ENCODE data around the gene APOBEC2.

- TF ChIP-seq EP300 (IDR thresholded peaks at IDR 0.05; ENCODE audit: low read depth in 2 of 2, low read length in 2 of 2) (no peak), EP300 (CRISPR knock-in tag; IDR thresholded peaks at IDR 0.05; ENCODE audit: borderline replicate concordance) (no peak), ZBTB4 (CRISPR knock-in tag; IDR thresholded peaks at IDR 0.05; ENCODE audit: borderline replicate concordance) (no peak), NCOA2 (CRISPR knock-in tag; IDR thresholded peaks at IDR 0.05) (no peak), BHLHE40 (IDR thresholded peaks at IDR 0.05; ENCODE audit: low read length) (no peak), KDM1A (CRISPR knock-in tag; IDR thresholded peaks at IDR 0.05) (no peak), NFKBIZ (CRISPR knock-in tag; IDR thresholded peaks at IDR 0.05) (no peak), ZNF546 (CRISPR knock-in tag; conservative IDR thresholded peaks at IDR 0.05) (no peak), ZNF747 (CRISPR knock-in tag; IDR thresholded peaks at IDR 0.05; ENCODE audit: borderline replicate concordance) (no peak), POLR2AphosphoS5 (IDR thresholded peaks at IDR 0.05; ENCODE audit: low read depth, low read length) (no peak), CTCF (CRISPR knock-in tag; IDR thresholded peaks at IDR 0.05) (no peak), JUND (CRISPR knock-in tag; IDR thresholded peaks at IDR 0.05) (no peak)
- TF ChIP-seq, protein P1, sequence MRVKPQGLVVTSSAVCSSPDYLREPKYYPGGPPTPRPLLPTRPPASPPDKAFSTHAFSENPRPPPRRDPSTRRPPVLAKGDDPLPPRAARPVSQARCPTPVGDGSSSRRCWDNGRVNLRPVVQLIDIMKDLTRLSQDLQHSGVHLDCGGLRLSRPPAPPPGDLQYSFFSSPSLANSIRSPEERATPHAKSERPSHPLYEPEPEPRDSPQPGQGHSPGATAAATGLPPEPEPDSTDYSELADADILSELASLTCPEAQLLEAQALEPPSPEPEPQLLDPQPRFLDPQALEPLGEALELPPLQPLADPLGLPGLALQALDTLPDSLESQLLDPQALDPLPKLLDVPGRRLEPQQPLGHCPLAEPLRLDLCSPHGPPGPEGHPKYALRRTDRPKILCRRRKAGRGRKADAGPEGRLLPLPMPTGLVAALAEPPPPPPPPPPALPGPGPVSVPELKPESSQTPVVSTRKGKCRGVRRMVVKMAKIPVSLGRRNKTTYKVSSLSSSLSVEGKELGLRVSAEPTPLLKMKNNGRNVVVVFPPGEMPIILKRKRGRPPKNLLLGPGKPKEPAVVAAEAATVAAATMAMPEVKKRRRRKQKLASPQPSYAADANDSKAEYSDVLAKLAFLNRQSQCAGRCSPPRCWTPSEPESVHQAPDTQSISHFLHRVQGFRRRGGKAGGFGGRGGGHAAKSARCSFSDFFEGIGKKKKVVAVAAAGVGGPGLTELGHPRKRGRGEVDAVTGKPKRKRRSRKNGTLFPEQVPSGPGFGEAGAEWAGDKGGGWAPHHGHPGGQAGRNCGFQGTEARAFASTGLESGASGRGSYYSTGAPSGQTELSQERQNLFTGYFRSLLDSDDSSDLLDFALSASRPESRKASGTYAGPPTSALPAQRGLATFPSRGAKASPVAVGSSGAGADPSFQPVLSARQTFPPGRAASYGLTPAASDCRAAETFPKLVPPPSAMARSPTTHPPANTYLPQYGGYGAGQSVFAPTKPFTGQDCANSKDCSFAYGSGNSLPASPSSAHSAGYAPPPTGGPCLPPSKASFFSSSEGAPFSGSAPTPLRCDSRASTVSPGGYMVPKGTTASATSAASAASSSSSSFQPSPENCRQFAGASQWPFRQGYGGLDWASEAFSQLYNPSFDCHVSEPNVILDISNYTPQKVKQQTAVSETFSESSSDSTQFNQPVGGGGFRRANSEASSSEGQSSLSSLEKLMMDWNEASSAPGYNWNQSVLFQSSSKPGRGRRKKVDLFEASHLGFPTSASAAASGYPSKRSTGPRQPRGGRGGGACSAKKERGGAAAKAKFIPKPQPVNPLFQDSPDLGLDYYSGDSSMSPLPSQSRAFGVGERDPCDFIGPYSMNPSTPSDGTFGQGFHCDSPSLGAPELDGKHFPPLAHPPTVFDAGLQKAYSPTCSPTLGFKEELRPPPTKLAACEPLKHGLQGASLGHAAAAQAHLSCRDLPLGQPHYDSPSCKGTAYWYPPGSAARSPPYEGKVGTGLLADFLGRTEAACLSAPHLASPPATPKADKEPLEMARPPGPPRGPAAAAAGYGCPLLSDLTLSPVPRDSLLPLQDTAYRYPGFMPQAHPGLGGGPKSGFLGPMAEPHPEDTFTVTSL (CRISPR knock-in tag; IDR thresholded peaks at IDR 0.05; ENCODE audit: borderline replicate concordance) = no peak
- TF ChIP-seq, protein P2, sequence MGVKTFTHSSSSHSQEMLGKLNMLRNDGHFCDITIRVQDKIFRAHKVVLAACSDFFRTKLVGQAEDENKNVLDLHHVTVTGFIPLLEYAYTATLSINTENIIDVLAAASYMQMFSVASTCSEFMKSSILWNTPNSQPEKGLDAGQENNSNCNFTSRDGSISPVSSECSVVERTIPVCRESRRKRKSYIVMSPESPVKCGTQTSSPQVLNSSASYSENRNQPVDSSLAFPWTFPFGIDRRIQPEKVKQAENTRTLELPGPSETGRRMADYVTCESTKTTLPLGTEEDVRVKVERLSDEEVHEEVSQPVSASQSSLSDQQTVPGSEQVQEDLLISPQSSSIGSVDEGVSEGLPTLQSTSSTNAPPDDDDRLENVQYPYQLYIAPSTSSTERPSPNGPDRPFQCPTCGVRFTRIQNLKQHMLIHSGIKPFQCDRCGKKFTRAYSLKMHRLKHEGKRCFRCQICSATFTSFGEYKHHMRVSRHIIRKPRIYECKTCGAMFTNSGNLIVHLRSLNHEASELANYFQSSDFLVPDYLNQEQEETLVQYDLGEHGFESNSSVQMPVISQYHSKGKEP (CRISPR knock-in tag; IDR thresholded peaks at IDR 0.05) = no peak
Measured at GRCh38 chr6:41090841-41091761, 38.1 kb downstream of the APOBEC2 start.
